Neural crest cell (in vitro differentiated cells): ENCODE measurements around the gene NEB. TPM values are rescaled to one million over a fixed set of nuclear protein-coding genes. Genes with fewer than 3 reads are reported as not detected.

Experiments
- DNase-seq: peaks from one replicate; pipeline ENCODE4 v3.0.0; 2021; ENCODE audit warnings: low read depth, mixed read lengths, low spot score
- H3K27ac Mint-ChIP-seq: one replicate; pipeline ENCODE4 v1.8.0; 2021; ENCODE audit warnings: mild to moderate bottlenecking, mixed read lengths; ENCODE audit not compliant: unreplicated experiment
- H3K27me3 Mint-ChIP-seq: 2 replicates; pipeline ENCODE4 v1.8.0; 2021; ENCODE audit warnings: low read depth, mild to moderate bottlenecking, mixed read lengths
- H3K36me3 Mint-ChIP-seq: 2 replicates; pipeline ENCODE4 v1.8.0; 2021; ENCODE audit warnings: low read depth, mild to moderate bottlenecking, mixed read lengths
- H3K4me1 Mint-ChIP-seq: 2 replicates; pipeline ENCODE4 v1.8.0; 2021; ENCODE audit warnings: mixed read lengths
- H3K4me3 Mint-ChIP-seq: one replicate; pipeline ENCODE4 v1.8.0; 2021; ENCODE audit warnings: mild to moderate bottlenecking, mixed read lengths
- H3K9me3 Mint-ChIP-seq: 2 replicates; pipeline ENCODE4 v1.8.0; 2021; ENCODE audit warnings: mixed read lengths
- total RNA-seq: library from RNA; stranded (reverse); gene quantifications from 2 replicates; pipeline ENCODE4 v1.2.1, GENCODE V29; 2021
- TF ChIP-seq, protein P1 (sequence below): fragments of 200-600 bp; sonication (generic); conservative IDR thresholded peaks from 2 replicates; pipeline ENCODE4 v1.5.0; 2021; ENCODE audit warnings: antibody characterized with exemption, mild to moderate bottlenecking

NEB gene
- total RNA-seq, 1 donor from 2014 or later = 0.77 TPM

DNA sequence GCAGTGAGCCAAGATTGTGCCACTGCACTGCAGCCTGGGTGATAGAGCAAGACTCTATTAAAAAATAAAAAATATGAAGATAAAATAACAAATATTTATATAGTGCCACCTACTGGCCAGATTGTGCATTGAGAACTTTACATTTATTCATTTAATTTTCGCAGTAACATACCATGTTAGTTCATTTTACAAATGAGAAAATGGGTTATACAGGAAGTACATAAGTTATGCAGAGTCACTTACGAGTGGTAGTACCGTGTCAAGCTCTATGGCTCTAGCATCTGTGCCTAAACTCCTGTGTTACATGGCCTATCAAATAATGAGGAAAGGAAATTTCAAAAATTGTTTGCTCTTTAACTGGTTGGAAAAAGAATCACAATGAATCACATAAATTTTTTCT lies 296.6 kb downstream of the NEB start:
- H3K9me3 Mint-ChIP-seq = no peaks in the 10 kb centered on the region

More for the DNA sequence above, 296.6 kb downstream of the NEB start:
- no peaks in the 10 kb centered on the region for H3K27me3 Mint-ChIP-seq
- H3K4me1 Mint-ChIP-seq = no peaks in the 10 kb centered on the region
- no peak overlapping the region for H3K4me3 Mint-ChIP-seq
- no peak for DNase-seq
- TF ChIP-seq, protein P1, sequence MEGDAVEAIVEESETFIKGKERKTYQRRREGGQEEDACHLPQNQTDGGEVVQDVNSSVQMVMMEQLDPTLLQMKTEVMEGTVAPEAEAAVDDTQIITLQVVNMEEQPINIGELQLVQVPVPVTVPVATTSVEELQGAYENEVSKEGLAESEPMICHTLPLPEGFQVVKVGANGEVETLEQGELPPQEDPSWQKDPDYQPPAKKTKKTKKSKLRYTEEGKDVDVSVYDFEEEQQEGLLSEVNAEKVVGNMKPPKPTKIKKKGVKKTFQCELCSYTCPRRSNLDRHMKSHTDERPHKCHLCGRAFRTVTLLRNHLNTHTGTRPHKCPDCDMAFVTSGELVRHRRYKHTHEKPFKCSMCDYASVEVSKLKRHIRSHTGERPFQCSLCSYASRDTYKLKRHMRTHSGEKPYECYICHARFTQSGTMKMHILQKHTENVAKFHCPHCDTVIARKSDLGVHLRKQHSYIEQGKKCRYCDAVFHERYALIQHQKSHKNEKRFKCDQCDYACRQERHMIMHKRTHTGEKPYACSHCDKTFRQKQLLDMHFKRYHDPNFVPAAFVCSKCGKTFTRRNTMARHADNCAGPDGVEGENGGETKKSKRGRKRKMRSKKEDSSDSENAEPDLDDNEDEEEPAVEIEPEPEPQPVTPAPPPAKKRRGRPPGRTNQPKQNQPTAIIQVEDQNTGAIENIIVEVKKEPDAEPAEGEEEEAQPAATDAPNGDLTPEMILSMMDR = peak; percentile 80
- no peak overlapping the region for H3K27ac Mint-ChIP-seq
- peaks cover 16% of the 10 kb centered on the region for H3K36me3 Mint-ChIP-seq

Other genes with a start within 250 kb of the NEB start
- gene ARL5A, start 93.9 kb upstream of the NEB start, total RNA-seq = 63.2 and 64.9 TPM in 2 replicates